Subcutaneous abdominal adipose tissue (tissue), 5 donors: Measurements from ENCODE around the gene FAHD2B.
"Not testable (repeated sequence)": the region's sequence is repeated elsewhere in the genome, so short reads cannot be mapped to it uniquely, and the experiment has no call there.

Experiments
- H3K27ac ChIP-seq: one replicate; pipeline ENCODE4 v1.7.0; 2013; ENCODE audit warnings: low read depth, mild to moderate bottlenecking, inconsistent platforms, low read length, moderate library complexity
- H3K27me3 ChIP-seq, 5 donors: one replicate each; pipeline ENCODE4 v1.7.0; 2013; ENCODE audit warnings: low read length in 5 of 5, inconsistent platforms in 1 of 5; ENCODE audit not compliant: control insufficient read depth in 5 of 5, insufficient read depth in 4 of 5
- H3K36me3 ChIP-seq, 5 donors: one replicate each; pipeline ENCODE4 v1.7.0; 2013; ENCODE audit warnings: low read length in 5 of 5; ENCODE audit not compliant: control insufficient read depth in 5 of 5, insufficient read depth in 5 of 5
- H3K4me1 ChIP-seq, 5 donors: one replicate each; pipeline ENCODE4 v1.7.0; 2013; ENCODE audit warnings: low read length in 5 of 5, mild to moderate bottlenecking in 3 of 5, moderate library complexity in 1 of 5; ENCODE audit not compliant: control insufficient read depth in 5 of 5, insufficient read depth in 5 of 5
- H3K4me3 ChIP-seq, 5 donors: one replicate each; pipeline ENCODE4 v1.7.0; 2013; ENCODE audit warnings: low read length in 5 of 5, low read depth in 1 of 5
- H3K9ac ChIP-seq, 5 donors: one replicate each; pipeline ENCODE4 v1.7.0; 2013; ENCODE audit warnings: low read length in 5 of 5, mild to moderate bottlenecking in 4 of 5, moderate library complexity in 3 of 5
- H3K9me3 ChIP-seq, 5 donors: one replicate each; pipeline ENCODE4 v1.7.0; 2013; ENCODE audit warnings: low read length in 5 of 5; ENCODE audit not compliant: control insufficient read depth in 5 of 5
- donor health status: healthy.
- donor health status: healthy.
- donor health status: healthy.
- donor health status: healthy.
- donor health status: healthy.

FAHD2B gene

GRCh38 chr2:97068074-97068473 lies 26.6 kb downstream of the FAHD2B start:
- H3K27me3 ChIP-seq = peaks cover 0 to 7% (median 0%) of the 10 kb centered on the region in 5 donors

GRCh38 chr2:97067279-97068004 lies 27.2 kb downstream of the FAHD2B start:
- Histone ChIP-seq H3K9me3 (no peaks in the 10 kb centered on the region), H3K4me1 (no peaks in the 10 kb centered on the region), H3K27ac (no peak overlapping the region), H3K9ac (no peak overlapping the region), H3K27me3 (peaks cover 0 to 7% (median 0%) of the 10 kb centered on the region in 5 donors), H3K4me3 (no peak overlapping the region), H3K36me3 (no peaks in the 10 kb centered on the region)

More at GRCh38 chr2:97068074-97068473, 26.6 kb downstream of the FAHD2B start:
- Histone ChIP-seq H3K36me3 (no peaks in the 10 kb centered on the region), H3K27ac (no peak overlapping the region), H3K9me3 (no peaks in the 10 kb centered on the region), H3K4me1 (no peaks in the 10 kb centered on the region), H3K4me3 (no peak overlapping the region), H3K9ac (no peak overlapping the region)

GRCh38 chr2:97066030-97066429 lies 28.7 kb downstream of the FAHD2B start:
- H3K27me3 ChIP-seq, H3K4me1 ChIP-seq, H3K27ac ChIP-seq, H3K36me3 ChIP-seq, H3K4me3 ChIP-seq, H3K9ac ChIP-seq, H3K9me3 ChIP-seq: not testable (repeated sequence)

GRCh38 chr2:97062020-97062419 lies 32.7 kb downstream of the FAHD2B start:
- H3K9ac ChIP-seq = not testable (repeated sequence)

GRCh38 chr2:97059782-97060181 lies 34.9 kb downstream of the FAHD2B start:
- H3K27me3 ChIP-seq, H3K9ac ChIP-seq, H3K36me3 ChIP-seq, H3K27ac ChIP-seq, H3K4me1 ChIP-seq, H3K9me3 ChIP-seq, H3K4me3 ChIP-seq: not testable (repeated sequence)

More at GRCh38 chr2:97062020-97062419, 32.7 kb downstream of the FAHD2B start:
- not testable (repeated sequence) for H3K27ac ChIP-seq, H3K4me3 ChIP-seq, H3K9me3 ChIP-seq, H3K4me1 ChIP-seq, H3K27me3 ChIP-seq, H3K36me3 ChIP-seq

GRCh38 chr2:97056150-97056549 lies 38.5 kb downstream of the FAHD2B start:
- H3K4me3 ChIP-seq, H3K4me1 ChIP-seq, H3K9ac ChIP-seq, H3K27ac ChIP-seq, H3K9me3 ChIP-seq, H3K36me3 ChIP-seq, H3K27me3 ChIP-seq: not testable (repeated sequence)

GRCh38 chr2:97050032-97050431 lies 44.6 kb downstream of the FAHD2B start:
- H3K9ac ChIP-seq, H3K36me3 ChIP-seq, H3K27ac ChIP-seq, H3K4me1 ChIP-seq, H3K27me3 ChIP-seq, H3K4me3 ChIP-seq, H3K9me3 ChIP-seq: not testable (repeated sequence)

GRCh38 chr2:97048448-97048847 lies 46.2 kb downstream of the FAHD2B start:
- H3K9me3 ChIP-seq, H3K27me3 ChIP-seq: not testable (repeated sequence)

GRCh38 chr2:97046676-97047075 lies 48.0 kb downstream of the FAHD2B start:
- H3K9ac ChIP-seq, H3K4me1 ChIP-seq, H3K9me3 ChIP-seq, H3K27me3 ChIP-seq, H3K4me3 ChIP-seq, H3K27ac ChIP-seq, H3K36me3 ChIP-seq: not testable (repeated sequence)

More at GRCh38 chr2:97048448-97048847, 46.2 kb downstream of the FAHD2B start:
- not testable (repeated sequence) for H3K4me1 ChIP-seq, H3K4me3 ChIP-seq, H3K9ac ChIP-seq, H3K36me3 ChIP-seq, H3K27ac ChIP-seq

GRCh38 chr2:97045895-97046499 lies 48.7 kb downstream of the FAHD2B start:
- not testable (repeated sequence) for H3K27me3 ChIP-seq

More at GRCh38 chr2:97045895-97046499, 48.7 kb downstream of the FAHD2B start:
- not testable (repeated sequence) for H3K9ac ChIP-seq, H3K9me3 ChIP-seq, H3K27ac ChIP-seq, H3K4me1 ChIP-seq, H3K4me3 ChIP-seq, H3K36me3 ChIP-seq
